A673 (cell line): ENCODE data around the gene HESX1. TPM values are rescaled to one million over a fixed set of nuclear protein-coding genes. Genes with fewer than 3 reads are reported as not detected.
A peak's percentile ranks its signal among the peaks of the same experiment; 100 is the strongest.

Experiments
- Bru-seq: library from RNA; stranded (reverse); fragments of 400-500 nt; gene quantifications from one replicate; lab custom pipeline; 2021; lab: Mats Ljungman, UMichigan
- BruChase-seq, 2 experiments: library from RNA; stranded (reverse); fragments of 400-500 nt; gene quantifications; one replicate each; lab custom pipeline; 2021; lab: Mats Ljungman, UMichigan
- BruUV-seq: library from RNA; stranded (reverse); fragments of 400-500 nt; replicated peaks from 2 replicates; lab custom pipeline; 2021; lab: Mats Ljungman, UMichigan
- CTCF ChIA-PET: fragments of 300-600 bp; sonication (Branson Sonifier 250); formaldehyde crosslinking; loops from one replicate; lab custom pipeline; 2022; ENCODE audit warnings: antibody characterized with exemption; lab: Charles Lee
- POLR2A ChIA-PET: fragments of 300-600 bp; sonication (Branson Sonifier 250); formaldehyde crosslinking; loops from one replicate; lab custom pipeline; 2022; ENCODE audit warnings: antibody characterized with exemption; ENCODE audit not compliant: low non-redundant PET; lab: Charles Lee
- DNase-seq: peaks from one replicate; pipeline ENCODE4 v3.0.0-alpha.2; 2015; ENCODE audit warnings: low spot score
- H3K27ac ChIP-seq: fragments of 200-600 bp; sonication (generic); 2 replicates; pipeline ENCODE4 v1.5.1; 2016; ENCODE audit warnings: mixed run types, low read depth, mild to moderate bottlenecking, mixed read lengths, antibody characterized with exemption, low read length; ENCODE audit not compliant: poor library complexity, severe bottlenecking
- H3K27me3 ChIP-seq: fragments of 200-600 bp; sonication (generic); replicated peaks from 2 replicates; pipeline ENCODE4 v1.6.1; 2017; ENCODE audit warnings: mixed run types, low read depth, mild to moderate bottlenecking, mixed read lengths, antibody characterized with exemption, low read length; ENCODE audit not compliant: insufficient read depth, poor library complexity
- H3K36me3 ChIP-seq: fragments of 200-600 bp; sonication (generic); 2 replicates; pipeline ENCODE4 v1.6.1; 2016; ENCODE audit warnings: mixed run types, mild to moderate bottlenecking, mixed read lengths, antibody characterized with exemption, low read length; ENCODE audit not compliant: insufficient read depth, poor library complexity, severe bottlenecking
- H3K4me1 ChIP-seq: fragments of 200-600 bp; sonication (generic); 2 replicates; pipeline ENCODE4 v1.6.1; 2017; ENCODE audit warnings: mixed run types, mild to moderate bottlenecking, mixed read lengths, antibody characterized with exemption, low read length; ENCODE audit not compliant: insufficient read depth, poor library complexity, severe bottlenecking
- H3K4me3 ChIP-seq: fragments of 200-600 bp; sonication (generic); 2 replicates; pipeline ENCODE4 v1.5.1; 2016; ENCODE audit warnings: low read depth, mixed run types, mild to moderate bottlenecking, mixed read lengths, low read length; ENCODE audit not compliant: poor library complexity, severe bottlenecking
- H3K9me3 ChIP-seq: fragments of 200-600 bp; sonication (generic); 2 replicates; pipeline ENCODE4 v1.6.1; 2016; ENCODE audit warnings: mixed run types, low read depth, mild to moderate bottlenecking, mixed read lengths, antibody characterized with exemption, low read length; ENCODE audit not compliant: poor library complexity, severe bottlenecking
- CTCF ChIP-seq: fragments of 300-800, 200-600 bp; sonication (generic); conservative IDR thresholded peaks from 2 replicates; pipeline ENCODE4 v1.5.1; 2017; ENCODE audit warnings: low read depth, mild to moderate bottlenecking, antibody characterized with exemption, low read length, moderate library complexity, mixed read lengths
- EZH2 ChIP-seq: fragments of 200-600 bp; sonication (generic); IDR thresholded peaks from 2 replicates; pipeline ENCODE4 v1.6.1; 2017; ENCODE audit warnings: borderline replicate concordance, low read depth, mild to moderate bottlenecking, mixed read lengths, antibody characterized with exemption, low read length; ENCODE audit not compliant: poor library complexity, severe bottlenecking
- intact Hi-C: fragments of 100-400 bp; cut with micrococcal nuclease; formaldehyde crosslinking; loops from one replicate; pipeline ENCODE4 v1.10.0; 2022; ENCODE audit not compliant: unreplicated experiment
- long read RNA-seq: library from polyadenylated mRNA; stranded (forward); transcript quantifications from one replicate; pipeline ENCODE4 v2.0.0, GENCODE V29; 2022
- total RNA-seq: library from RNA; stranded (reverse); gene quantifications from 2 replicates; pipeline ENCODE4 v1.2.3, GENCODE V29; 2021

HESX1 gene
- total RNA-seq: not detected in 2 replicates
- Bru-seq, nascent RNA: percentile 22 among the genes with signal in this experiment
- percentile 21 among the genes with signal in this experiment for BruChase-seq, experiment 1, labeled RNA remaining after a 2-hour chase
- BruChase-seq, experiment 2, labeled RNA remaining after a 6-hour chase: percentile 27 among the genes with signal in this experiment
- long read RNA-seq, partial matches to known transcripts: 0 of 1 reads
- long read RNA-seq, other reads (novel, unspliced or antisense): 1 of 1 reads

- intact Hi-C loops: no loop called here
- BruUV-seq: no TSS peak
- CTCF ChIA-PET: no interaction called here
- H3K27ac ChIP-seq: no peak within 1 kb of the TSS
- no peak within 1 kb of the TSS for H3K4me3 ChIP-seq
- H3K4me1 ChIP-seq: no peaks in the 10 kb centered on the region
- H3K36me3 ChIP-seq: no peaks in the 10 kb centered on the region
- POLR2A ChIA-PET: no interaction called here
- no peaks in the 10 kb centered on the region for H3K9me3 ChIP-seq
- TF ChIP-seq CTCF (no peak), EZH2 (no peak)
- no peak for DNase-seq
- no peaks in the 10 kb centered on the region for H3K27me3 ChIP-seq
Observed at GRCh38 chr3:57199895-57200297, at the start of gene HESX1. HESX1 (minus strand) TSS chr3:57199978; CDS start chr3:57199918, 60 bp downstream.

- Histone ChIP-seq H3K27ac (no peak overlapping the region), H3K27me3 (no peaks in the 10 kb centered on the region), H3K4me3 (no peak overlapping the region), H3K9me3 (no peaks in the 10 kb centered on the region), H3K36me3 (peaks cover 9% of the 10 kb centered on the region), H3K4me1 (no peaks in the 10 kb centered on the region)
- TF ChIP-seq CTCF: no peak
- no peak for TF ChIP-seq EZH2
- no peak for DNase-seq
- POLR2A ChIA-PET: no interaction called here
- intact Hi-C loops: no loop called here
- BruUV-seq: no TSS peak
- CTCF ChIA-PET: no interaction called here
Observed at GRCh38 chr3:57244946-57245345, 45.2 kb upstream of the HESX1 start.

GRCh38 chr3:57234613-57235575 lies 35.1 kb upstream of the HESX1 start:
- H3K36me3 ChIP-seq: peaks cover 7% of the 10 kb centered on the region
- intact Hi-C loops: no loop called here
- ChIA-PET CTCF (no interaction called here), POLR2A (no interaction called here)
- no peak overlapping the region for H3K4me3 ChIP-seq
- no peaks in the 10 kb centered on the region for H3K4me1 ChIP-seq
- no peaks in the 10 kb centered on the region for H3K9me3 ChIP-seq
- TF ChIP-seq EZH2 (no peak), CTCF (no peak)
- no peak for DNase-seq
- no TSS peak for BruUV-seq
- no peaks in the 10 kb centered on the region for H3K27me3 ChIP-seq
- no peak overlapping the region for H3K27ac ChIP-seq
